GM19328 (cell line): ENCODE results near the gene STAP2.
"Not testable (repeated sequence)": the region's sequence is repeated elsewhere in the genome, so short reads cannot be mapped to it uniquely, and the experiment has no call there.

Experiments used
- ATAC-seq: cut with Tn5 transposase; IDR thresholded peaks from one replicate; pipeline ENCODE4 v1.9.1; 2021; ENCODE audit warnings: mild to moderate bottlenecking, moderate library complexity; ENCODE audit not compliant: unreplicated experiment

The STAP2 gene

GRCh38 chr19:4303819-4304537 lies 34.6 kb downstream of the STAP2 start:
- ATAC-seq = no peak

- ATAC-seq = no peak
These were observed 36.4 kb downstream of the STAP2 start, which contains the start of gene TMIGD2 for GRCh38 chr19:4302243-4302640. Gene TMIGD2, minus strand, starts transcription at chr19:4302389. Its CDS starts 4 bp downstream, at chr19:4302385.

GRCh38 chr19:4301590-4302242 lies 36.9 kb downstream of the STAP2 start:
- no peak for ATAC-seq

GRCh38 chr19:4300589-4300988 lies 38.0 kb downstream of the STAP2 start:
- no peak for ATAC-seq

GRCh38 chr19:4298810-4299550 lies 39.6 kb downstream of the STAP2 start:
- no peak for ATAC-seq

- no peak for ATAC-seq
These were observed 40.5 kb downstream of the STAP2 start for GRCh38 chr19:4297901-4298809.

- ATAC-seq = no peak
These were observed 42.5 kb downstream of the STAP2 start for GRCh38 chr19:4295972-4296771.

- ATAC-seq = no peak
These were observed 44.2 kb downstream of the STAP2 start for GRCh38 chr19:4294389-4294788.

- ATAC-seq = no peak
These were observed 46.1 kb downstream of the STAP2 start for GRCh38 chr19:4292515-4292914.

GRCh38 chr19:4291184-4291732 lies 47.4 kb downstream of the STAP2 start:
- no peak for ATAC-seq

- ATAC-seq = no peak
These were observed 50.4 kb downstream of the STAP2 start for GRCh38 chr19:4288091-4288777.

GRCh38 chr19:4286141-4286540 lies 52.5 kb downstream of the STAP2 start:
- not testable (repeated sequence) for ATAC-seq

GRCh38 chr19:4284974-4285373 lies 53.7 kb downstream of the STAP2 start:
- no peak for ATAC-seq

- no peak for ATAC-seq
These were observed 54.3 kb downstream of the STAP2 start for GRCh38 chr19:4284176-4284958.

GRCh38 chr19:4279530-4280422 lies 58.9 kb downstream of the STAP2 start:
- ATAC-seq = no peak

GRCh38 chr19:4279267-4279529 lies 59.4 kb downstream of the STAP2 start:
- ATAC-seq = no peak

- ATAC-seq = no peak
These were observed 60.0 kb downstream of the STAP2 start, which contains the start of gene SHD for GRCh38 chr19:4278419-4279266. Gene SHD, plus strand, starts transcription at chr19:4279266. Its CDS starts 798 bp downstream, at chr19:4280064.
